GM18526 (cell line): ENCODE data around the gene COX15.

ENCODE experiments used
- POLR2A ChIP-seq: IDR thresholded peaks from 3 replicates; pipeline ENCODE4 v1.6.1; 2011; ENCODE audit not compliant: insufficient read length; ENCODE audit errors: extremely low read depth

The COX15 gene

GRCh38 chr10:99748823-99749451, 17.0 kb upstream of the COX15 start:
- no peak for TF ChIP-seq POLR2A

GRCh38 chr10:99743841-99744240, 11.9 kb upstream of the COX15 start:
- no peak for TF ChIP-seq POLR2A

- TF ChIP-seq POLR2A = no peak
These were observed 10.8 kb upstream of the COX15 start for GRCh38 chr10:99742701-99743100.

GRCh38 chr10:99742254-99742653, 10.3 kb upstream of the COX15 start:
- no peak for TF ChIP-seq POLR2A

GRCh38 chr10:99740933-99741559, 9.1 kb upstream of the COX15 start:
- TF ChIP-seq POLR2A = no peak

GRCh38 chr10:99740260-99740659, 8.3 kb upstream of the COX15 start:
- TF ChIP-seq POLR2A = no peak

GRCh38 chr10:99733366-99733765, 1.4 kb upstream of the COX15 start:
- TF ChIP-seq POLR2A = no peak

GRCh38 chr10:99731306-99732032, 458 bp downstream of the COX15 start:
- TF ChIP-seq POLR2A = no peak

GRCh38 chr10:99730026-99730425, 1.9 kb downstream of the COX15 start:
- no peak for TF ChIP-seq POLR2A

- no peak for TF ChIP-seq POLR2A
These were observed 11.5 kb downstream of the COX15 start for GRCh38 chr10:99720387-99720786.

- TF ChIP-seq POLR2A = no peak
These were observed 17.5 kb downstream of the COX15 start for GRCh38 chr10:99714446-99714845.

GRCh38 chr10:99711129-99711719, 20.7 kb downstream of the COX15 start:
- no peak for TF ChIP-seq POLR2A

GRCh38 chr10:99709480-99710229, 22.3 kb downstream of the COX15 start:
- no peak for TF ChIP-seq POLR2A

GRCh38 chr10:99708428-99709012, 23.4 kb downstream of the COX15 start:
- TF ChIP-seq POLR2A = no peak

- no peak for TF ChIP-seq POLR2A
These were observed 31.3 kb downstream of the COX15 start for GRCh38 chr10:99700649-99701048.
